Lung microvascular endothelial cell (primary cell): ENCODE measurements around the gene TUT7. TPM values are rescaled to one million over a fixed set of nuclear protein-coding genes. Genes with fewer than 3 reads are reported as not detected.
A peak's percentile ranks its signal among the peaks of the same experiment; 100 is the strongest.
"Not testable (repeated sequence)": the region's sequence is repeated elsewhere in the genome, so short reads cannot be mapped to it uniquely, and the experiment has no call there.

Experiments
- DNase-seq, 2 donors: peaks; one replicate each; pipeline versions ENCODE4 v3.0.0 to v3.0.0-alpha.2; 2010; ENCODE audit warnings: low read depth in 2 of 2
- total RNA-seq: library from RNA; depleted of rRNA; stranded (reverse); fragments of >200 nt; gene quantifications from 2 replicates; pipeline ENCODE4 v1.2.1, GENCODE V29; 2014

TUT7 gene
- total RNA-seq, 1 donor from 2014 or later: 22.4 TPM

DNA sequence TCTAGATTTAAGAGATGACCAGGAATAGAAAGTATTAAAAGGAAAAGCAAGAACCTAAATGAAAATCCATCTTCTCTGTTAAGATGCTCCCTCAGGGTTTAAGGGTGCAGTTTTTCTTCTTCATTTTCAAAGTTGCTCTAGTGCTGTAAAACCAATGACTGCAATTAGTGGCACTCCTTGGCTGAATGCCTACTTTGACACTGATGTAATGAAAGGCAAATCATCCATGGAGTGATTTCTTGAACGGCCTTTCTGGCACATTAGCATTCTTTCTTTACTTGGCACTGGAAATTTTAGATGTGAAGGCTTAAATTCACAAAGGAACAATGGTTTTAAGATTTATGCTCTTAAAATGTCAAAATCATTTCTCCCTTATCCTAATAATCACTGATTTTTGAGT lies 52.5 kb downstream of the TUT7 start:
- DNase-seq: no peak

DNA sequence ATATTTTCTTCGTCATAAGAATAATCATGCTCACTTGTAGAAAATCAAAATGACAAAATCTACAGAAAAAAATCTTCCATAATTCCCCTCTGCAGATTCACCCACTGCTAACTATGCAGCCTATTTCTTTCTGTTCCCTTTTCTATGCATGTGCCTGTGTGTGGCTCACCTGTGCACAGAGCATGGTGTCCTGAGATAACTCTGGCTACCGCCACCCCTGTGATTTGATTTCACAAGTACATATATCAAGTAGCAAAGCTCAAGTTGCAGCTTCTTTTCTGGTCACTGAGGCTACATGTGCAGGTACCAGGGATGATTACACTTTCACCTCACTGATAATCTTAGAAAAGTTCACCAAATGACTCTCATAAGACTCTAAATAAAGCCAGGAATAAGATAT lies 53.5 kb downstream of the TUT7 start:
- no peak for DNase-seq

DNA sequence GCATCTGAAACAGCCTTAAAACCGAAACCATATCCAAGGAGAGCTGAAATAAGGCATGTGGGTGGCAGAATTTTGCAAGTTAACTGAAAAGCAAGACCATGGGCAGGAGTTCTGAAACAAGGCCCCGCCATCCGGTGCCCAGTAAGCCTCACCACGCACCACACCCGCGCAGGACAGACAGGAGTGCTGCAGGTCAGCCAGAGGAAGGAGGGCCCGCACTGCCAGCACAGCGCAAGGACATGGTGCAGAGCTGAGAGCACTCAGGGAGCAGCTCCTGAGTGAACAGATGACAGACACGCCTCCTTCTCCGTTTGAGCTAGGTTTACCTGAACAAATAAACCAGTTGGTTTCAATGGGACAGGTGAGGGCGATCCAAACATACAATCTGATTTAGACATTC lies 55.3 kb downstream of the TUT7 start:
- no peak for DNase-seq

DNA sequence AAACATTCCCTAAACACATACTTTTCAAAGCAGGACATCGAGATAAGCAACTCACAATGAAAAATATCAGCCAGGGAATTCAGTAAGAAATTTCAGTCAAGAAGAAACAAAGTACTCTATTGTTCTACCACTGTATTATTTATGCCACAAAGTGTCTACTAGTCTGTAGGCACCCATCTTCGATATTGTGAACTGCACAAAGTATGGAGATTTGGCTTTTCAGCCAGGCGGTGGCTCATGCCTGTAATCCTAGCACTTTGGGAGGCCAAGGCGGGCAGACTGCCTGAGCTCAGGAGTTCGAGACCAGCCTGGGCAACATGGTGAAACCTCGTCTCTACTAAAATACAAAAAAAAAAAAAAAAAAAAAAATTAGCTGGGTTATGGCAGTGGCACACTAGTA lies 63.9 kb downstream of the TUT7 start:
- not testable (repeated sequence) for DNase-seq

DNA sequence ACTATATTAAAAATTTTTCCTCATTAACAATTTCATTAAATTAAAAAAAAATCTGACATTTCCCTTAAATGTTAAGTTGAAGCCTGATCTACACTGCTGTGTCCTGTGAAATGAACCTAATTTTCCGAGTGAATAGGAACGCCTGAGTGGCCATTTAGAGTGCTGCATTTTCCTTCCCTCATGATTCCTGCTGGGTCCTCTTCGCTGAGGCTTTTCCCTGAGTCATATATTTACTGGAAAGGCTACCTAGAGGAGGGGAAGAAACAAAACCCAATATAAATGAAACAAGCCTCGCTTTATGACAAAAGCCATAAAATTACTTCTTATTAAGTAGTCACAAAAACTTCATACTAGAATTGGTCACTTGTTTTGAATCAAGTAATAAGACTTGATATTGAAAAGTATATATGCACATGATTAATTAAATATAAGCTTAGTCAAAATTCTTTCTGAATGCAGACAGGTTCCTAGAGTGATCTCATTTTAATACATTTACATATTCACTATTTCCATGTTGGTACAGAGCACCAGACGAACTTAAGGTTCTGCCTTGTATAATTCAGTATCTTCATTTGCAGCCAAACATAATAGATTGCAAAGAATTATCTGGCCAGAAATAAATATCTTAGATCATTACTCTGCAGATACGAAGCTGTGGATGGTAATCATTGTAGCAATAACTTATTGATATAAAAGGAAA lies 65.6 kb downstream of the TUT7 start:
- DNase-seq: no peak

DNA sequence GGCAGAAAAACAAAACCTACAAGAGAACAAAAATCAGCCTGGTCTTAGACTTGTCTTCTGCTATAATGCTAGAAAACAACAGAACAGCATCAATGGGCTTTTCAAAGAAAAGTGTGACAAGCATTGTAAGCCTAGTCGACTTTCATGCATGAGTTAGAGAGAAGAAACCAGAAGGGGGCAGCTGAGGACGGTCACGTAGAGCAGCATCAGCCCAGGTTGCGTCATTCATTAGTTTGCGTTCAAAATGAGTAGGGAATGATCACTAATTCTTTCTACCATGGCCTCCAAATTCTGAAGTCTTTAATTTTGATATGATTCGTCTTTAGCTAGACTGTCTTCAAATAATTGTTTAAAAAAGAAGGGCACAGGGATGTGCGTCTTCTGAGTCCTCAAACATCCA lies 67.2 kb downstream of the TUT7 start:
- peak; percentile 20 to 36 for DNase-seq

DNA sequence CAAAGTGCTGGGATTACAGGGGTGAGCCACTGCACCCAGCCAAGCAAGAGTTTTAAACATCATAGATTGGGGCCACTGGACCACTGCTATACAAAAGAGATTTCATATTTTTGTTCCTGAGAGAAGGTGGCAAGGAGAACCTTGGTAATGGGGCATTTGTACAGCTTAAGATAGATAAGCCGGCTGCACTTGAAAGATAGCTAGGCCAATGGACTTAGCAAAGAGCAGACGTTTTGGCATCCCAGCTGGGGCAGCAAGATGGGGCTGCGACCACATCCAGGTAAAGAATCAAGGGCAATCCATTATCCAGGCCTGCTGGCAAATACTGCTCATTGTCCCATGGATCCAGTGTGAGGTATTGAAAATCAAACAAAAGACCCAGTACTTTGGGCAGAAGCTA lies 67.9 kb downstream of the TUT7 start:
- no peak for DNase-seq

DNA sequence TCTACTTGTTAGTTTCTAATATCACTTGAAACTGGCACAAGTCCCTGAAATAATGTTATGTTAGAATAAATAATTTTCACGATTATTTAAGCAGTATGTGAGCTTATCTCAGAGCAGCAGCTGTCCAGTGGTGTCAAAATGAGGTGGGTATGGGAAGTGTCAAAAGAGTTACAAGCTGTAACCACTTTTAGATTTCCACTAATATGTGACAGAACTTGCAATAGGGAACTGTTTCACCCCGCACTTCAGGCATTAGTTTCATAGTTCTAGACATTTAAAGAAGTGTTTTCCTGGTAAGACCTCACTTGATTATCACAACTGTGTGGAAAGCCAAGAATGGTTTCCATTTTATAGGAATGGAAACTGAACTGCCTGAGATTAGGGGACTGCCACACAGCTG lies 68.9 kb downstream of the TUT7 start:
- DNase-seq: no peak

DNA sequence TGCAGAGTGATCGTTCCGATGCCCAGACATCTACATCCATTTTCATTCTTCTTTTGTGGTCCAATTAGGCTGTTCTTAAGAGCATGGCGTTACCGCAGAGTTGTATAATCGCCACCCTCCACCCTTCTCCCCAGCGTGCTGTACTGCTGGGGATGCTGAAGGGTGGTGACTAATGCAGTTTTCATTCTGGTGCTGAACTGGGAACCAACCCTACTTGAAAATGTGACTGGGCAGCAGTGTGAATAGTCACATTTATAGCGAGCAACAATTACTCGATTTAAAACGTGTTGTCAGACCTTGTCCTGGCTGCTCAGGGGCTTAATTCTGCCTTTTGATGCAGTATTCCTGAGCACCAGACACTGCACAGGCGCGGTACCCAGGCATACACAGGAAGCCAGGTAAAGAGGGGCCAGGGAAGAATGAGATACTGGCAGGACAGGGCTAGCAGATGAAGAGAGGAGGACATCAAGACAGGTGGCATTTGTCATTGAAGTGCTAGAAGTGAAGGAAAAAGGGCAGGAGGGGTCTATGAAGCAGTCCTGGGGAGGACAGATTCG lies 71.2 kb downstream of the TUT7 start:
- DNase-seq: peak in 1 of 2 donors; percentile 67

DNA sequence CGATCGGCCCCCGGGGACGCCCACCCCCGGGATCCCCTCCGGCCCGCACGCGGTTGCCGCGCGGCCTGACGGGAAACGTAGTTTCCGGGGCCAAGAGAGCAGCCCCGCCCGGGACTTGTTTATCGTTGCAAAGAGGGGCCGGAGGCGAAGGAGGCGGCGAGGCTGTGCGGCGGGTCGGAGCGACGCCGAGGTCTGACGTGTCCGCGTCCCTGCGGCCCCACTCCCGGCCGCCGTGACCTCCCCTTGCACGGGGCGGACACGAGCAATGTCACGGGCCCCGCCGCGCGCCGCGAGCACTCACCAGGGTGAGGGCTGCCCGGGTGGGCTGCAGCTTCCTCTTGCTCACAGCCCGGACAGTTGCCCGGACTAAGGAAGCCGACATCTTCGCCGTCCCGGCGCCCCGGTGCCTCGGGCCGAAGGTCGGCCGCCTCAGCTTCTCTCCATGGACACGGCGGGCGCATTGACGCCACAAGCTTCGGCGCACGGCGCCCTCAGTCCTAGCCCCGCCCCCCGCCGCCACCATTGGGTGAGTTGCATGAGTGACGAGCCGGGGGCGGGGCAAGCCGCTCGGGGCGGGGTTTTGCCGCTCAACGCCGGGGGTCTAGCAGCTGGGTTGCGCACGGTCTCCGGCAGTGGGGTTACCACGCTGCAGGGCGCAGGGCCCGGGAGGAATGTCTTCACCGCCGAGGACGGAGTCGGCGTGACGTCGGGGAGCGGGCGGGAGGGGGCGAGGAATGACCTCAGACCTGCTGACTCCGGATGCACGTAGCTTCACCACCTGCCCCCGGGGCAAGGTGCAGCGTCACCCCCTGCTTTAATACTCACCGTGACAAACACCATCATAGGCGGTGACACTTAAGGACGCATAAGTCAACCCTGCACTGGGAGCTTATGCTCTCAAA lies 71.9 kb downstream of the TUT7 start, which contains the start of gene ISCA1:
Gene ISCA1, minus strand, starts transcription at position 462 of the 902 bp plus-strand sequence. Its CDS starts 80 bp downstream, at position 382.
- DNase-seq: peak; percentile 91 to 92

DNA sequence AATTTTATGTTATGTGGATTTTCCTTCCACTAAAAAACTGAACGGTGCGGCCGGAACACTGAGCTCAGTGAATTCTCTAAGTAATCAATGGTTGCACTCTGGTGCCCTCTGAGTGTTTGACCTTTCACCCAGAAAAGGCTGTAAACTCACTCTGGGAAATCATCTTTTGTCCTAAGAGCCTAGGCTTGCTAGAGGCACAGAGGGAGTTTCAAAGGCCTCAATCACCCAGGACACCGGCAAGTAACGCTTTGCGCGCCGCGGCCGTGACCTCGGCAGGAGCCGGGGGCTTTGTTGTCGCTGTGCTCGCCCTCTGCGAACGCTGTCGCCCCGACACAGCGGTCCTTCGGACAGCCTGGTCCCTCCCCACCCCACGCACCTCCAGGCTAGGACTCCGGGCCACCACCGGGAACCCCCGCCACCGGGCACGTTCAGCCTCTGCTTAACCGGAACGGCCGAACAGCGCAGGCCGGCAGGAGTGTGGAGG lies 72.6 kb downstream of the TUT7 start:
- no peak for DNase-seq

DNA sequence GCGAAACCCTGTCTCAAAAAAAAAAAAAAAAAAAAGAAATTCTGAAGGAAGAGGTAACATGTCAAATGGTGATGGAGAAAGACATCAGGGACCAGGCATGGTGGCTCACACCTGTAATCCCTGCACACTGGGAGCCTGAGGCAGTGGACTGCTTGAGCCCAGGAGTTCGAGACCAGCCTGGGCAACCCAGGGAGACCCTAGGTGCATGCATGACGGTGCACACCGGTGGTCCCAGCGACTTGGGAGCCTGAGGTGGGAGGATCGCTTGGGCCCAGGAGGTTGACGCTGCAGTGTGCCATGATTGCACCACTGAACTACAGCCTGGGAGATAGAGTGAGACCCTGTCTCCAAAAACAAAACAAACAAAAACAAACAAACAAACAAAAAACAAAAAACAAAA lies 73.6 kb downstream of the TUT7 start:
- DNase-seq: no peak

DNA sequence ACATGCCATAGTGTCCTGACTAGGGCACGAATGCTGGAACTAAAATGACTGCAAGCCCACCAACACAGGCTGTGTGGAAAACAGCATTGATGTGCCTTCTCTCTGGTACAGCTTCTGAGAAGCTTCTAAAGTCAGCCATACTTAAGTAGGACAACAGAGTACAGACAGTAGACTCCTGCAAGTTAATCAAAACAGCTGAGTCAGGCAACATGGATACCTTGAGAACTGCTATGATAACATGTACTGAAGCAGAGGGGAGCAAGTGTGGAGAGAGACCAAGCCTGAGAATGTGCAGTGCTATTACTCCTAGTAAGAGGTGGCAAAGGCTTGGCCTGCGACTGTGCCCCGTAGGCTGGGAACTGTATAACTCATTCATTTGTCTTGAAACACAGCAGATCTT lies 74.4 kb downstream of the TUT7 start:
- no peak for DNase-seq

DNA sequence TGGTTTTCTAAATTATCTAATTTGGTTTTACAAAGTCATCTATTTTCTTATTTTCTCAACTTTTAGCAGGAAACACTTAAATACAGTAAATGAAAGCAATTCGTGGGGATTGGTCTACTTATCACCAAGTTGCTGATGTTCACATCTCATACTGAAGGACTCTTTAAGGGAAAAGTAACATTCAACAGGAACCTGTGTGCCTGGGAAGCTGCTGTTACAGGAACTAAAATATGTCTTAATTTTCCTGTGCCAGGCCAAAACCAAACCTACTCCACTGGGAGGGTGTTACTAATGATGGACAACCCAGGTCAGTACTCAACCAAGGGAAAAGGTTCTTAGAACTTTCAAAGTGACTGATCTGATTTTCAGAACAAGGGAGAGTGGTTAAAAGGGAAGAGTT lies 77.1 kb downstream of the TUT7 start:
- DNase-seq: no peak

DNA sequence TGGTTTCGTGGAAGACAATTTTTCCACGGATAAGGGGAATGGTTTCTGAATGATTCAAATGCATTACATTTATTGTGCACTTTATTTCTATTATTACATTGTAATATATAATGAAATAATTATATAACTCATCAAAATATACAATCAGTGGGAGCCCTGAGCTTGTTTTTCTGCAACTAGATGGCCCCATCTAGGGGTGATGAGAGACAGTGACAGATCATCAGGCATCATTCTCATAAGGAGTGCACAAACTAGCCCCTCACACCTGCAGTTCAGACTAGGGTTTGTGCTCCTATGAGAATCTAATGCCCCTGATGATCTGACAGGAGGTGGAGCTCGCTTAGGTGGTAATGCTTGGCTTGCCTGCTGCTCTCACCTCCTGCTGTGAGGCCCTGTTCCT lies 78.2 kb downstream of the TUT7 start:
- peak; percentile 20 to 38 for DNase-seq

DNA sequence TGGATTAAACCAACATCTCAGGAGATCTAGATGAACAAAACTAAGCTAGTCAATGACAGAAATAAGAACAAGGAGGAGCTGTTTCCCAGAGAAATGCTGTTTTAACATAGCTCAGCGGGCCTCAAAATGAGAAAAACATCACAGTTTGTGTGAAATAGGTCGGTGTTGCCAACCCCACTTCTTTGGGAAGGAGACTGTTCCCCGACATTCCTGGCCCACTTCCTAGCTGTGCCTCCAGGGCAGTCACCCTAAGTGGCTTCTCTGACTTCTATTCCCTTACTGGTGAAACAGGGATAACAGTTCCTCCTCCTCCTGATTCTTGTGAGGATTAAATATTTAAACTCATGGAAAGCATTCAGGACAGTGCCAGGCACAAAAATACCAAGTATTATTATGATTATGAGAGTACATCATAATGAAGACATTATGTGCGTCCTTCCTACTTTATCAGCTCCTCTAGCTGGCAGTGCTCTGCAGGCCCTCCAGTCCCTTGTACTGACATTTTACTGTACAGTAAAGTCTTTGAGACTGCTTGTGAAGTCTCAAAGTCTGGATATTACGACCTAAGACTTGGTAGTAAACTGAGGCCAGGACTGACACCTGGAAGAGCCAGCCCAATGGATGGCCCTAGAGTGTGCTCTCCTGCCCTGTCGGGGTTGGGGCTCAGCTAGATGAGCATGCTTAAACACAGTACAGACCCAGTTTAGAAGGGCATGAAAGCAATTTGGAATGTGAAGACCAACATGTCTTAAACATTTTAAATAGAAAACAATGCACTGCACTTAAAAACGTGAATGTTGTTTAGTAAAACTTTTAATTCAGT lies 79.2 kb downstream of the TUT7 start:
- DNase-seq: no peak

DNA sequence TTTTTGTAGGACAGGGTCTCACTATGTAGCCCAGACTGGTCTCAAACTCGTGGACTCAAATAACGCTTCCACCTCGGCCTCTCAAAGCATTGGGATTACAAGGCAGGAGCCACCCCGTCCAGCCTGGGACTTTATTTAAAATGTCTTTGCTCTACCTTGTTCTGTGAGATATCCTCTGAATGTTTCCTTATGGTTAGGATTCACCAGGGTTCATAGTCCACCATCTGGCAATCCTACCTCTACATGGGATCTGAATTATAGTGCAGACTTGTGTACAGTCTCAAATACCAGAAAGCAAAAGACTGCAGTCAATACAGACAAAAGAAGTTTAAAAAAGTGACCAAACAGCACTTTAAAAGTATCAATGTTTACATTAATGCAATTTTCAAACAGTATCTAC lies 82.0 kb downstream of the TUT7 start:
- no peak for DNase-seq

DNA sequence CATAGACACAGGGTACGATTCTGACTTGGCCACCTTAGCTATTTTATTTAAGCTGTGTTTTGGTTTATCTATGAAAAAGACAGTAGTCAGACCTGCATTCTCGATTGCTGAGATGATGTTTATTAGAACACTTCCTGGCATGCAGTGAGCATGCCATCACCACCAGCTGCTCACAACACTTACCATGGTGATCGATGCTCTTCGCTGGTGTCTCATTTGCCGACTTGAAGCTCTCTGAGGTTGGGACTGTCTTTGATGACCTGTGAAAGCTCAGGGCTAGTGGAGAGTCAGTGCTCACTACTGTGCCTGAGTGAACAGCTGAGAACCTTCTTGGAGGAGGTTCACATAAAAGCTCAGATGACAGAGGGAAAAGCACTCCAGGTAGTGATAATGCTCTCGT lies 90.3 kb downstream of the TUT7 start:
- DNase-seq: no peak

DNA sequence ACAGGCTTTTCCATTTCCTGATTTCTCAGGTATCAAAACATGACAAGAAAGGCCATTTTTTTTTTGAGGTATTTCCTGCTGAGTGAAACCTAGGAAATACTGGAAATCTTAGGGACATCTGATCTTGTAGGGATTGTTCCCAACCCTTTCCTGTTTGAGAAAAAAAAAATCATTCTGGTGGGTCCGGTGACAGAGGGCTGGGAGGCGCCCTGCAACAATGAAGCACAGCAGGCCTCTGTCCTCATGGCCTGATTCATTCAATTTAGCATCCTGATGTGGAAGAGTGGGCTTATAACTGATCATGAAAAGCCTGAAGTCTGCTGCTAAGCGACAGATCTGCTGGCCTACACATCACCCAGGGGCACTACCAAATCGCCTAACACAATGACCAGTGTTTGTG lies 91.7 kb downstream of the TUT7 start:
- DNase-seq: no peak

DNA sequence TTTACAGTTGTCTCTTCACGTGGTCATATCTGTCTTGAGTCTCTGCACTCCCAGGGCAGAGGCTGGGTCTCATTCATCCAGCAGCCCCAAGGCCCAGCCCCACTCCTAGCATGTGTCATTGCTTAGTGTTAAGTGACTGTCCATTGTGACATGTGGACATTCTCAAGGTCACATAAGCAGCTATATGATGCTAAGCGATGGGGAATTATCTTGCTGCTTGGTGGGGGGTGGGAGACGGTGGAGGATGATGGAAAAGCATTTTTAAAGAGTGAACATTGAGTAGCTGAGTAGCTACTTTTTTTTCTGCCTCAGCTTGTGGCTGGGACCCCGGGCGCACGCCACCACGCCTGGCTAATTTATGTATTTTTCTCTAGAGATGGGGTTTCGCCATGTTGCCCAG lies 94.7 kb downstream of the TUT7 start, which contains the start of gene C9orf153:
Gene C9orf153, minus strand, starts transcription at position 101 of the 400 bp plus-strand sequence. CDS start 30,054 bp downstream, outside the sequence.
- DNase-seq: no peak

DNA sequence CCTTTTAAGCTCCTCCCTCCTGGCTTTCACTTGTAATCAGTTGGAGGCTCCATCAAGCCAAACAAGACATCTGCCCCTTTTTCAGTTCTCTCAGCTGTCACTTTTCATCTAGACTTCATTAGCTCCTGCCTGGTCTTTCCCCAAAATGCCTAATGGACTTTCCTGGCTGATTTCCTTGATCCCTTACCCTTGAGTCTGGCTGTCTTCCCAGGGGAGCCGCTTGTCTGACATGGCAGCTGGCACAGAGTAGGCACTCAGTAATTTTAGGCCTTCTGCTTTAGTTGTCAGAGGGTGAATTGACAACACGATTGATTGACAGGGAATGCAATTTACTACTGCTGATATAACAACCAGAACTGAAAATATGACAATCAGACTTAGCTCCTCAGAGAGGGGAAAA lies 96.8 kb downstream of the TUT7 start:
- no peak for DNase-seq
